GM18907 (cell line): ENCODE results near the gene LPP.

ENCODE experiments used
- ATAC-seq: cut with Tn5 transposase; IDR thresholded peaks from one replicate; pipeline ENCODE4 v1.9.1; 2021; ENCODE audit warnings: mild to moderate bottlenecking, moderate library complexity; ENCODE audit not compliant: unreplicated experiment

The LPP gene

DNA sequence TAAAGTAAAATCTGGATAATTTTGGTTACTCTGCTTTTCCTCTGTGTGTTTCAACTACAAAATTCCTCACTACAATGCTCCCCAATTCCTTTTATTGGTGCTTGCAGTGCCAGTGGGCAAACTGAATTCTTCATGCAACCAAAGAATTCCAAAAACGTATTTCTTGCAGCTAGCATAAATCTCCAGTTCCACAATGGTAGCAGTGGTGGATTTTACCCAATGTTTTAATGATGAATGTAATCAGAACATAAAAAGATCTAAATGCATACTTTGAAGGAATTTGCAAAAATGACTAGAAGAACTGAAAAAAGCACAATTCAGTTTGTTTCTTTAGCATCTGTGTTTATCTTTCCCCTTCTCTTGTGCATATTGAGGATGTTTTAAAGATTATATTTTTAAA, 658.2 kb downstream of the LPP start:
- ATAC-seq, result no peak

DNA sequence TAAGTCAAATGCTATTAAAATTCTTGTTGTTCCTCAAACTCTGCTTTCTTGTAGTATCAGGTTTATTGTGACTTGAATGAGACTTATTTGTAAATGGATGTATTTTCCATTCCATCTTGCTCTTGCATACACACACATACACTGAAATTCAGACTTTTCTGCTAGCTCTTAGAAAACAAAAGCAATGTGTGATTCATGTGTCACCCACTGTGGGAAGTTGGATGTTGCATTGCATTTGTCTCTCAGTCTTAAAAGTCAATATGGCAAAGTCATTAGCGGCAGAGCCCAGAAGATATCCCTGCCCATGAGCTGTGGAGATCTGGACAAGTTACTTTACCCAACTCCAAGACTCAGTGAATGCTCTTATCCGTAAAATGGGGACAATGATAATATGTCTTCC, 660.6 kb downstream of the LPP start:
- no peak for ATAC-seq

DNA sequence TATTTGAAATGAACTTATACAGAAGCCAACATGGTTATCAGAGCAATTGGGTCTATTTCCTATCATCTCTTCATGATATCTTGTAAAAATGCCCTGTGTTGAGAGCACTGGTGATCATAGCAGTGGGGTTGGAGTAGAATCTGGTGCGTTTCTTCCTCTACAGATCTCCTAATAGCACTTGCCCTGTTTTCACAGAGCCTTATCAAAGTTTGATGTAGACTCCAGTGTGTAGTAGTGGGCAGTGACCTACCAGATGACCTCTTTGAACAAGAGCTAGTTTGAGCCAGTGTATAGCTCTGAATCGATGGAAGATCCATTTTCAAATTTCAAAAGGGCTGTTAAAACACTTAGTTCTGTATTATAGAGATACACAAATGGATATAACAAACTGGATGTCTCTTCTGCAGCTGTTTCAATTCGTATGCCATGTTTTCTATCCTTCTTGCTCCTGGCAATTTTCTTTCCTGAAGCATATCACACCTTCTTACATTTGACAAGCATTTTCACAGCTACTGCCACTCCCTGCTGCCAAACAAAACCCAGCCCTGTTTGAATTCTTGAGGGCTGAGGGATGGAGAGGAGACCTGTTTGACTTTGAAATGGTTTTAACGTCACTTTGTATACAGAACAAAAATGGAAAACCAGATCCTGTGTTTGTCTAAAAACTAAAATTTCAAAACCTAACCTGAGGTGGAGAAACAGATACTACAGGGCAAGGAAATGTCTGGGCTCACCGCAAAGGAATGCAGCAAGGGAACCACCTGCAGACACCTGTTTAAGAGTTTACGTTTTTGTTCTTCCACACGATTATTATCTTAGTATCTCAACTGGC, 663.4 kb downstream of the LPP start:
- no peak for ATAC-seq

DNA sequence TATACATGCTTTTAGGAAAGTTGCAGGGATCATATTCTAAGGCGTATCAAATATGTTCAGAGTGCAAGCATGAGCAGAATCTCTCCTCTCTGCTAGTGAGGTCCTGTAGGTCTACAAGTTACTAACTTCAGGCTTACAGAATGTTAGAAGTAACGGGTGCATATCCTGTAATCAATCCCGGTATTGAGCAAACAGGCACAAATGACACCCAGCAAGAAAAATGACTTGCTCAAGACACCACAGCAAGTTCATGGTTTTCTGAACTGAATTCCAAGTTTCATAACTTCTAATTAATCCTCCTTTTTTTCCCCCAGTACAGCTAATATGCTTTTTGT, 663.9 kb downstream of the LPP start:
- no peak for ATAC-seq

DNA sequence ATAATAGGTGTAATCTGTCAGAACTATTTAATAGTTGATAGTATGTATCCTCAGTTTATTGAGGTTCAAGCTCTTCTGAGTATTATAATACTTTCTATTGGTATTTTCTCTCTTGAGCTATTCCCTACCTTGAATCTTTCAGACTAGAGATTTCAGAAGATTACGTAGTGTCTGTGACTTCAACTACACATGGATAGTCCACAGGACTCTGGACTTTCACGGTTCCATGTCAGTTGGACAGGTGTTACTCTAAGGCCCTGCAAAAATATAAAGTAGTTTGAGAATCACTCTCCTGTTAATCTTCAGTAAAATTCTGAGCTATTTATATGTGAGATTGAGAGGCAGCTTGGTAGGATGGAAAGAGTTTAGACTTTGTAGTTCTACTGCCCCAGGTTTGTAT, 664.3 kb downstream of the LPP start:
- no peak for ATAC-seq

DNA sequence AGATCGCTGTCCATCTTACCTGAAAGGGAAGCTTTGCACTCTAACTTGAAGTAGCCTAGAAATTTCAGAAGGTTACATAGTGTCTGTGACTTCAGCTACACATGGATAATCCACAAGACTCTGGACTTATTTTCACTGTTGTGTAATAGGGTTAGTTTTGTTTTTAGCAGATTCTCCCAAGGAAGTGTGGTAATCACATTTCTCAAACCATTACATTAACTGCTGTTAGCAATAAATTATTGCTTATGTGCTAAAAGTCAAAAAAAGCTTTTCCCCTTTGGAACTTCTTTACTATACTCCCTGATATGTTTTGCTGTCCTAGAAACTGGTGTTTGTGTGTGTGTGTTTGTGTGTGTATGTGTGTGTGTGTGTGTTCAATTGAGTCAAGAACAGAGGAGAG, 666.0 kb downstream of the LPP start:
- ATAC-seq, result no peak

DNA sequence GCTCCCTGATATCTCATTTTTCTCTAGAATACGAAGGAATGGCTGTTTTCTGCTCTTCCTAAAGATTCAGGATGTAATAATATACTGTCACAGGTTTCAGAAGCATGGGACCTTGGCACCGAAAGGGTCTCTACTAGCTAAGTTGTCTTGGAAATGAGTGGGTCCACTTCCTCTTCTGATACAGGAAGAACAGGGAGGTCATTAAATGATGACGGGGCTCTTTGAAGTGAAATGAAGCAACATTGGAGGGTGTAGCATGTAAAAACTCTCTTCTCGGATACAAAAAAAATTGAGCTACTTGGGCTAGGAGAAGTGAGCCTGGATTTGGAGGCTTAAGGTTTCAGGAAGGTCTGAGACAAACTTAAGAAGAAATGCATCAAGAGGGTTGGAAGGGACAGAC, 668.0 kb downstream of the LPP start:
- no peak for ATAC-seq

DNA sequence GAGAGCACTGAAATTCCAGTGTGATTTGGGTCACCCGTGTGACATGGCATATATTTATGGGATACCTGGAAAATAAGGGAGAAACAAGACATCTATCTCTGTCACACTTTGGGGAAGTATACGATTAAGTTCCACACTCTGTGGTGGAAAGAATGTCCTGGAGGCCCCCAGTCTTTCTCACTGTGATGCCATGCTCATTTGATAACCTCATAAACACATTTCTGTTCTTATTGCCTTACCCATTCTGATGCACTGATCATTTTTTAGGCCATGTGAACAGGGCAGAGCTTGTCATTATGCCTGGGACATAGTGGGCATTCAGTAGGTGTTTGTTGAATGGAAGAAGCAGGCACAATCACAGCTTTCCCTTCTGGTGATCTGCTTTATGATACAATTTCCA, 668.5 kb downstream of the LPP start:
- ATAC-seq, result no peak

DNA sequence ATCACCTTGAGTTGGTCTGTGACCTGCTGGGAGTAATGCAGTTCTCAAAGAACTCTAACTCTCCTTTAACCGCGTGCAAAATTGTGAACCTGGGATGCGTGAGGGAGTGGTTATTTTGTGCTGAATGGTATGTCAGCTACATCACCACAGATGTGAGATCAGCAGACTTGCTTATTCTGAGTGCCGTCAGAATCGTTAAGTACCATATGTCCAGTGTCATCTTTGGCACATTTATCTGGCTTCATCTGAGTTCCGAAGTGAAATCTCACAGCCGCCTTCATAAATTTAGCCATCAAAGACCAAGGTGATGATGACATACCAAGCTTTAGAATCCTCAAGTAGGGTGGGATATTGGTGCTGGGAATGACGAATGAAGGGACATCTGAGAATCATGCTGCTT, 670.6 kb downstream of the LPP start:
- no peak for ATAC-seq

DNA sequence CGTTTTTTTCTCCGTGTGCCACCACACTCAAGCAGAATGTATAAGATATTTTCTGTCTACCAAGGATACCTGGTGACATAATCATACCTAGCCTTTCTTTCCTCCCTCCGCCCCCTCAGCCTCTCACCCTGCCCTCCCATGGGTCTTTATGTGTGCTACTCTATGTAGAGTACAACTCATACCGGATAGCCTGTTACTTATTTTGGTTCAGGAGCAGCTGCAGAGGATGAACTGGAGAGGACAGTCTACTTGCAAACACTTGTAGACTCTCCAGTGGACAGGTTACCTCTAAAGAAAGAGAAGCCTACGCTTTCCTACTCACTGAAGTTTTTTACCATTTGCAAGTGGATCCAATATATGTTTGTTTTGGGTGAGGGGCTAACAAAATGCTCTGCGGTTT, 671.9 kb downstream of the LPP start:
- ATAC-seq, result no peak

DNA sequence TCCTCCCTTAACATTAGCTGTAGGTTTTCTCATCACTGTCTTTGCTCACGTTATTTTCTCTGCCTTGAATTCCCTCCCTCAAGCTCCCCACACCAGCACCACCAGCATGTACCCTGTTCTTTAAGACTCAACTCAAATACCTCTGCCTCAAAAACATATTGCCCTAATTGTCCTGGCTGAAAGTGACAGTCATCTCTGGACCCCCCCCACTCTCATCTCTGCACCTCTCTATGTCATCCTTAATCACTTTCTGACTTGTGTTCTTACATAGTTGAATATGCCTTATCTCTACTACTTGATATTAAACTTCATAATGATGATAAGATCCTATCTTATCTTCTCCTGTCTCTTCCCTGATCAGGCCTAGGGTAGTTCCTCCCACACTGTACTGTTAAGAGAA, 672.6 kb downstream of the LPP start:
- ATAC-seq, result no peak

DNA sequence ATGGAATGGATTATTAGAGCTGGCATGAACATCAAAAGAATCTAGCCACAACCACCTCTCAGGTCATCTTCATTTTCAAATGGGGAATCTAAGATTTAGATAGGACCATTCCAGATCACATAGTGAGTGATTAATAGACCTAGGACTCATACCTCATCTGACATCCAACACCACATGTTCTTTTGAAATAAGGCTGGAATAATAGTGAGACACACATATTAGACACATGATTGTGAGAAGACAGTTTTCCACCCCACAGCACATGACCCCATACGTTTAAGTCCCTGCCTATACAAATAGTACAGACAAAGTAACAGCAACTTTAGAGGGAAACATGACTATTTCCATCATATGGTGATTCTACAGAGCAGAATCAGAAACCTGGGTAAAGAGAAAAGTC, 673.1 kb downstream of the LPP start:
- no peak for ATAC-seq

DNA sequence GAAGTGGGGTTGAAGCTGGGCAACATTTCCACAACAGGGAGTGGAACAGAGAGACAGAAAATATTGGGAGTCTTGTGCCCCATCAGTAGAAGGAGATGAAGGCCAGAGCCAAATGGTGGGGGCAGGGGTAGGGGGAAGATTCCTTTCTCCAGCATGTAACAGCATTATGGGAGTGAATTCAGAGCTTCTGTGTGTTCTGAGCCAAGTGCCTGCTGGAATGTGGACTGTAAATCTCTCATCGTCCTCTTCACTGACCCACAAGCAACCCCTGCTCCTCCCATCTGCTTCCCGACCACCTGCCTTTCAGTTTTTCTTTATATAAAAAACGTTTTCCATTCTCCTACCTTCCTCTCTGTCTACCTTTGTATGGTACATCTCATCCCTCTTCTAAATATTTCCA, 673.6 kb downstream of the LPP start:
- ATAC-seq, result no peak

DNA sequence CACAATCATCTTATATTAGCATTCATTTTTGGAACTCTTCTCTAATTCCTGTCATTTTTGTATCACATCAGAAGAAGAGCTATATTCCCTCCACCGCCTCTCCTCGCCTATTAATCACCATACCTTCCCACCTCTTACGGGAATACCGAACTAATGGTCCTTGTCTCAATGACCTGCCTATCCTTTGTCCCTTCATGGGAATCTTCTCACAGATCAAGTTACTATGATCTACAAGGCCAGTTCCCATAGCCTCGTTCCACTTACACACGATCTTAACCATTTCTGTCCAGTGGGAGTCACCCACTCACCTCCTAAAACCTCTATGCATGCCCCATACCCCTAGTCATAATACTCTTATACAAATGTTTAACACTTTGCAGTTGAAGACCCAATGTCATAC, 675.2 kb downstream of the LPP start:
- ATAC-seq, result no peak

DNA sequence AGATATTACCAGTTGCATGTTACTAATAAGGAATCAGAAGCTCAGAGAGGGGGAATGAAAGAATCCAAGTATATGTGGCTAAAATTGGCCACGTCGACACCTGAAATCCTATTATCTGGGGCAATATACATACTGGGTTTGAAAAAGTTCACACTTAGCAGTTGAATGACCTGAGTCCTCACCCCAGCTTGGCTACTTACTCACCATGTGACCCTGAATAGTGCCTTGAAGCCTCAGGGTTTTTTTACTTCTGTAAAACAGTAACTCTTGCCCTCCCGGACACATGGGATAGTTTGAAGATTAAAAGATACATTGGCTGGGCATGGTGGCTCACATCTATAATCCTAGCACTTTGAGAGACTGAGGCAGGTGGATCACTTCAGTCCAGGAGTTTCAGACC, 675.6 kb downstream of the LPP start:
- no peak for ATAC-seq

DNA sequence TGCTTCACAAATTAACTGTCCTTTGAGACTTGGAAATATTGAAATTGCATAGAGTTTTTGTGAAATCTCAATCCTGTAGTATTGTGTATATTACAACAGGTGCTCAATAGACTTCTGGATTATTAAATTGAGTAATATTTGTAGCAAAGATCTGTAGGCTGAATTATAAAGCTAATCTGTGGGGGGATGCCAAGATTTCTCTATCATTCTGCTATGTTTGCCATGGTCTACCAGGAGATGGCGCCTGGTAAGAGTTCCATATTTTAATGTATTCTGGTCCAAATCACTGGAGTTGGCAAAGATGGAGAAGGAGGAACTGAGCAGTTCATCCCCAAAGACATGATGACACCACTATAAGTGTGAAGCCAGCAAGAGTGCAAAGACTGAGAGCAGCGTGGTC, 676.9 kb downstream of the LPP start:
- no peak for ATAC-seq

DNA sequence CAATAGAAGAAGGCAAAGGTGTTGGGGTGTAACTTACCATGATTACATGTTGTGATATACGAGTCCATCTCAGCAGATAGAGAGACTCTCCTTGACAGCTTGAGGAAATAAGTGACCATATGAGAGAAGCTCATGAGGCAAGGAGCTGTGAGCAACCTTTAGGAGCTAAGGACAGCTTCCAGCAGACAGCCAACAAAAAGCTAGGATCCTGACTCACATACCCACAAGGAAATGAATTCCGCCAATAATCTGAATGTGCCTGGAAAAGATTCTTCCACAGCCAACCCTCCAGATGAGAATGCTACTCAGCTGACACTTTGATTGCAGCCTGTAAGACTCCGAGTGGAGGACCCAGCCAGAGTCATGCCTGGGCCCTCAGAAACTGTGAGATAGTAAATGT, 678.2 kb downstream of the LPP start:
- ATAC-seq, result no peak

DNA sequence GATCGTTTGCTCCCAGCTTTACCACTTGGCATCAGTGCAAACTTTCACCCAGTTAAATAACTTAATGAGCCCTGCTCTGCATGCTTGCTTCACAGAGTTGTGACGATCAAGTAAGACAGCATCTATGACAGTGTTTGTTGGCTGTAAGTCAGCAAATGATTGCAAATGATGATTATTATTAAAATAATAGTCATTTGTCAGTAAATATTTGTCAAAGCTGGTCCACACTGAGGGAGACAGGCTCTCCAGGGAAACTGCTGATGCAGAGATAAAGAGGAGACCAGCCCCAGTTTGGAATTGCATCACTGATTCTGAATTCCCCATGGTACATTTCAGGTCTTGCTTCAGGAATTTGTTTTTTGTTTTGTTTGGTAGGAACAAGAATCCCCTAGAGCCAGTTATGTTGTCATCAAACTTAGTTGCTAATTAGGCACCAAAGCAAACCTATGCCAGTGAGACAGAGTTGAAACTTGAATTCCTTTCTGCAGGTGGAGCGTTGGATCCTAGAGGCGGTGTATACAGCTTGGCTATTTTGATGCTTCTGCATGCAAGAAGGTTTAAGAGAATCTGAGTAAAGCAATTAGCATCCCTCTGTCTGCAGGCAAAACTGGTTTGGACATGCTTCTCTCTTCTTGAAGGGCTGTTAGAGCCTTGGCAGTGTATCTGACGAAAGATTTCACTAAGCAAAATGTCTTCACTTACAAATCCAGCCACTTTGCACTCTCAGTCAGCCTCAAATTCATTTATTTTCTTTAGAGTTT, 679.2 kb downstream of the LPP start:
- no peak for ATAC-seq

DNA sequence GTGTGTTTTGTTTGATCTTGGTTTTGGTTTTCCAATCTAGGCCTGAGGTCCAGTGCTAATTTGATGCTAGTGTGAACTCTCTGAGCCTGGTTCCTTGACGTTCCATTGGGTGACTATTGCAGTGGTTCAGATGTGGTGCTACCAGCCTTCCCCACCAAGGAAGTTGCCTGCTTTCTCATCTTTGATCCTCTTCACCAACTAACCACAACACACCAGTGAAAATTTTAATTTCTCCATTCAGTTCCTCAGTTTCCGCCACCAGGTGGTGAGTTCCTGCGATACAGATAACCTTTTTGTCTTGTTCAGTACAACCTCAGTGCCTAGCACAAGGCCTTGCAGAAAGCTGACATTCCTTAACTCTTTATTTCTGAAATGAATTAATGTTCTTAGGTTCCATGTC, 680.4 kb downstream of the LPP start:
- no peak for ATAC-seq

DNA sequence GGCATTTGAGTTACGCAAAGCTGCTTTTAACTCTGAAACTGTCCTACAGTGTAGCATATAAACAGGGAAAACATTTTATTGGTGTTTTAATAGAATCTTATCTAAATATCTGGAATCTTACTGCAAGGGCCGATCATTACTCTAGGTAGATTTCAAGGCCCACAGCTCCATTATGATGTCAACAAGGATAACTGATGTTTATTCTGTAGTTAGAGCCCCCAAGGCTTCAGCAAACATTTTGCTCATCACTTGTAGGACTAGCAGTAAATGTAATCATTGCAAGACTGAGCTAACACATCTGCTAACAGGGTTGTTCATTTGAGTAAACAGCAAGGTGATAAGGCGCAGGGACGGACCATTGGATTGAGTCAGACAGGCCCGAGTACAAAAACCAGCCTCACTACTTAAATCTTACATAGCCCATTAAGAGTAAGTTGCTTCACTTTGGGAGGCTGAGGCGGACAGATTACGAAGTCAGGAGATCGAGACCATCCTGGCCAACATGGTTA, 685.3 kb downstream of the LPP start:
- ATAC-seq, result no peak

DNA sequence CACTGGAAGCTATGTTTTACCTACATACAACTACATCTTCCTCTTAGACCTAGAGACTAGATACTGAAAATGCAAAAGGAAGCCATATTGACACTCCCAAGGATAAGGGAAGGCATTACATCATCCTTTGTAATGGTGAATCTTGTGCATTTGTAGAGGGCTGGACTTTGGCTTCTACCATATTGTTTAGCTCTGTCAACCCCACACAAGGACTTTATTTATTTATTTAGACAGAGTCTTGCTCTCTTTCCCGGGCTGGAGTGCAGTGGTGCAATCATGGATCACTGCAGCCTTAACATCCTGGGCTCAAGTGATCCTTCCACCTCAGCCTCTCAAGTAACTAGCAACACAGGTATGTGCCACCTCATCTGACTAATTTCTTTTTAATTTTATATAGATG, 686.3 kb downstream of the LPP start:
- no peak for ATAC-seq

DNA sequence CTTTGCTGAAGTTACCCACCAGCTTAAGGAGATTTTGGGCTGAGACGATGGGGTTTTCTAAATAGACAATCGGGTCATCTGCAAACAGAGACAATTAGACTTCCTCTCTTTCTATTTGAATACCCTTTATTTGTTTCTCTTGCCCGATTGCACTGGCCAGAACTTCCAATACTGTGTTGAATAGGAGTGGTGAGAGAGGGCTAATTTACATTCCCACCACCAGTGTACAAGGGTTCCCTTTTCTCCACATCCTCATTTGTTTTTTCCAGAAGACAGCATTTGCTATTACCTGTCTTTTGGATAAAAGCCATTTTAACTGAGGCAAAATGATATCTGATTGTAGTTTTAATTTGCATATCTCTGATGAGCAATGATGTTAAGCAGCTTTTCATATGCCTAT, 687.9 kb downstream of the LPP start:
- no peak for ATAC-seq

DNA sequence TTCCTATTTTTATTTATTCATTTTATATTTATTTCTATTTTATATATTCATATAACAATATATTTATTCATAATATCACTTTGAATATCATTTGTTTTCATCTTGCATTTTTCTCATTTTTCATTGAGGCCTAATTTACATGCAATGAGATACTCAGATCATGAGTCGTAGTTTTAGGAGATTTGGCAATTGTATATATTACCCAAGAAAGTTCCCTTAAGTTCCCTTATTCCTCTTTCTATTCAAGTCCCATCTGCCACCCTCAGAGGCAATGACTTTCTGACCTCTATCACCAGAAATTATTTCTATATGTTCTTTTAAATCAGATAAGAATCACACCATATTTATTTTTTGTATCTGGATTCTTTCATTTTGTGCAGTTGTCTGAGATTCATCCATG, 688.7 kb downstream of the LPP start:
- no peak for ATAC-seq
